Trophoblast cell (in vitro differentiated cells and primary cell): Measurements from ENCODE around the gene FRAS1.
"Not testable (repeated sequence)": the region's sequence is repeated elsewhere in the genome, so short reads cannot be mapped to it uniquely, and the experiment has no call there.

Experiments
- DNase-seq, 2 donors: peaks; one replicate each; pipeline ENCODE4 v3.0.0-alpha.2; 2016
- H2AFZ ChIP-seq: 2 replicates; pipeline ENCODE4 v1.6.1; 2013; ENCODE audit warnings: low read length, moderate library complexity, mild to moderate bottlenecking; ENCODE audit not compliant: insufficient read depth, poor library complexity
- H2AK5ac ChIP-seq: 2 replicates; pipeline ENCODE4 v1.6.1; 2013; ENCODE audit warnings: mild to moderate bottlenecking, low read length
- H2BK120ac ChIP-seq: 2 replicates; pipeline ENCODE4 v1.6.1; 2013; ENCODE audit warnings: low read length, mild to moderate bottlenecking, moderate library complexity; ENCODE audit not compliant: insufficient read depth, poor library complexity
- H2BK12ac ChIP-seq: 2 replicates; pipeline ENCODE4 v1.6.1; 2013; ENCODE audit warnings: mild to moderate bottlenecking, low read length, moderate library complexity
- H2BK5ac ChIP-seq: 2 replicates; pipeline ENCODE4 v1.6.1; 2013; ENCODE audit warnings: low read length, low read depth, moderate library complexity, mild to moderate bottlenecking; ENCODE audit not compliant: poor library complexity
- H3K14ac ChIP-seq: 2 replicates; pipeline ENCODE4 v1.6.1; 2013; ENCODE audit warnings: mild to moderate bottlenecking, low read length
- H3K18ac ChIP-seq: 2 replicates; pipeline ENCODE4 v1.6.1; 2013; ENCODE audit warnings: mild to moderate bottlenecking, low read length
- H3K23ac ChIP-seq: 2 replicates; pipeline ENCODE4 v1.6.1; 2013; ENCODE audit warnings: low read length
- H3K27ac ChIP-seq: 2 replicates; pipeline ENCODE4 v1.5.1; 2013; ENCODE audit warnings: low read depth, mild to moderate bottlenecking, inconsistent platforms, low read length, moderate library complexity
- H3K27me3 ChIP-seq: 2 replicates; pipeline ENCODE4 v1.6.1; 2013; ENCODE audit warnings: inconsistent platforms, mild to moderate bottlenecking, low read length, moderate library complexity; ENCODE audit not compliant: insufficient read depth
- H3K36me3 ChIP-seq, 2 experiments: 1 replicate in 1 of 2; 2 replicates in 1 of 2; pipeline ENCODE4 v1.6.1; 2013; ENCODE audit warnings: low read length in 2 of 2, mild to moderate bottlenecking in 2 of 2, moderate library complexity in 1 of 2; ENCODE audit not compliant: insufficient read depth in 2 of 2, control insufficient read depth in 1 of 2
- H3K4ac ChIP-seq: 2 replicates; pipeline ENCODE4 v1.6.1; 2013; ENCODE audit warnings: low read depth, mild to moderate bottlenecking, low read length, moderate library complexity
- H3K4me1 ChIP-seq, 2 experiments: 1 replicate in 1 of 2; 2 replicates in 1 of 2; pipeline ENCODE4 v1.6.1; 2013; ENCODE audit warnings: low read length in 2 of 2, mild to moderate bottlenecking in 2 of 2, moderate library complexity in 1 of 2; ENCODE audit not compliant: insufficient read depth in 2 of 2, control insufficient read depth in 1 of 2
- H3K4me2 ChIP-seq: 2 replicates; pipeline ENCODE4 v1.6.1; 2013; ENCODE audit warnings: inconsistent platforms, mild to moderate bottlenecking, low read length, moderate library complexity
- H3K4me3 ChIP-seq: 2 replicates; pipeline ENCODE4 v1.5.1; 2013; ENCODE audit warnings: mild to moderate bottlenecking, low read depth, low read length, inconsistent platforms
- H3K79me1 ChIP-seq: one replicate; pipeline ENCODE4 v1.6.1; 2013; ENCODE audit warnings: low read length
- H3K79me2 ChIP-seq: 2 replicates; pipeline ENCODE4 v1.6.1; 2013; ENCODE audit warnings: low read length, mild to moderate bottlenecking; ENCODE audit not compliant: control insufficient read depth, insufficient read depth, poor library complexity
- H3K9ac ChIP-seq: 2 replicates; pipeline ENCODE4 v1.6.1; 2013; ENCODE audit warnings: mild to moderate bottlenecking, low read length
- H3K9me3 ChIP-seq: 2 replicates; pipeline ENCODE4 v1.6.1; 2013; ENCODE audit warnings: low read depth, mild to moderate bottlenecking, control low read depth, inconsistent platforms, low read length; ENCODE audit not compliant: insufficient read depth
- H4K12ac ChIP-seq: 2 replicates; pipeline ENCODE4 v1.6.1; 2013; ENCODE audit warnings: low read depth, mild to moderate bottlenecking, low read length, moderate library complexity
- H4K8ac ChIP-seq: 2 replicates; pipeline ENCODE4 v1.6.1; 2013; ENCODE audit warnings: low read depth, mild to moderate bottlenecking, low read length, moderate library complexity
- H4K91ac ChIP-seq: one replicate; pipeline ENCODE4 v1.6.1; 2013; ENCODE audit warnings: low read depth, mild to moderate bottlenecking, low read length, moderate library complexity
- WGBS: extraction: QIAGEN DNeasy Blood & Tissue Kit; methylation state at CpG from one replicate; pipeline ENCODE4 v1.1.7; 2013; ENCODE audit warnings: missing lambda C conversion rate; ENCODE audit not compliant: insufficient read length, insufficient coverage; ENCODE audit errors: extremely low coverage; 5-methylcytosine and 5-hydroxymethylcytosine counted together

The FRAS1 gene

DNA sequence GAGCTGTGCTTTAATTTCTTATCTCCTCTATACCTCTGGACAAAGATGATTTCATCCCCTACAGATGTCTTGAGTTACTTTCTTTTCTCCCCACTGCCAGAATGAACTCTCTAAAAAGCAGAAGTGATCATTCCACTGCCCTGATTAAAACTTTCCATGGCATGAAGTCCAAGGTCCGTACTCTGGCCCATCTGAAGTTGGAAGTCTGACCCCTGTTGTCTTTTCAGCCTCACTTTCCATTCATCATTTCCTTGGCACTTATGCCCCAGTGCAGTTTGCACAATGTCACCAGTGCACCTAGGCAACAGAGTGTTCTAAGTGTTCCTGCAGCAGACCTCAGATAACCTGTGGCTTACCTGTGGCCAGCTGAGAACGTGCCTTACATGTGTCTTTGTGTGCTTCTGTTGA lies 242.4 kb downstream of the FRAS1 start:
- Histone ChIP-seq H3K14ac (no peak overlapping the region), H3K9ac (no peak overlapping the region), H2AK5ac (no peak overlapping the region), H3K36me3 (peaks cover 10 to 14% of the 10 kb centered on the region in 2 experiments), H2BK5ac (no peak overlapping the region), H2BK120ac (no peak overlapping the region), H3K4ac (no peak overlapping the region), H2BK12ac (no peak overlapping the region), H4K91ac (no peak overlapping the region), H2AFZ (no peak overlapping the region), H3K27ac (no peak overlapping the region), H3K9me3 (peaks cover 2% of the 10 kb centered on the region), H4K8ac (no peak overlapping the region), H3K4me1 (peaks cover 0 to 6% of the 10 kb centered on the region in 2 experiments), H3K79me1 (no peaks in the 10 kb centered on the region), H4K12ac (no peak overlapping the region), H3K23ac (no peak overlapping the region), H3K4me2 (no peak overlapping the region), H3K4me3 (no peak overlapping the region), H3K18ac (no peak overlapping the region), H3K27me3 (no peaks in the 10 kb centered on the region), H3K79me2 (no peaks in the 10 kb centered on the region)
- DNase-seq: no peak
- WGBS: no CpG with 5 or more reads among the region's 2 CpGs

DNA sequence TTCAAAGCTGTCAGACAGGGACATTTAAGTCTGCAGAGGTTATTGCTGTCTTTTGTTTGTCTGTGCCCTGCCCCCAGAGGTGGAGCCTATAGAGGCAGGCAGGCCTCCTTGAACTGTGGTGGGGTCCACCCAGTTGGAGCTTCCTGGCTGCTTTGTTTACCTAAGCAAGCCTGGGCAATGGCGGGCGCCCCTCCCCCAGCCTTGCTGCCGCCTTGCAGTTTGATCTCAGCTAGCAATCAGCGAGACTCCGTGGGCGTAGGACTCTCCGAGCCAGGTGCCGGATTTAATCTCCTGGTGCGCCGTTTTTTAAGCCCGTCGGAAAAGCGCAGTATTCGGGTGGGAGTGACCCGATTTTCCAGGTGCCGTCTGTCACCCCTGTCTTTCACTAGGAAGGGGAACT lies 250.1 kb downstream of the FRAS1 start:
- DNase-seq: not testable (repeated sequence)

DNA sequence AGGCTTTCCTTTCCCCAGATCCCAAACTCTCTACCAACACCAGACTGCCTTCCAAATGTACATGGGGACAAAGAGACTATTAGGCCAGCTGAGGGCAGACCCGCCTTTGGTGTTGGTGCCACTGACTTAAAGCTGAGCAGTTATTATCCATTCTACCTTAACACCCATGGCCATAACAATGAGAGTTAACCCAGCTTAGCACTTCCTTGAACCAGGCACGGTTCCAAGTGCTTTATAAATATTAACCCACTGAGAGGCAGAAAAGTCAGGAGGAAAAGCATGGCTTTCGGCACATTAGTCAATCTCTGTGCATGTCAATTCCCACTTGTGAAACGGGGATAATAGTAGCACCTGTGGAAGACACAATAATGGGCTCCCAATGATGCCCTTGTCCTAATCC lies 251.4 kb downstream of the FRAS1 start:
- no peak overlapping the region for H2BK12ac ChIP-seq
- H4K8ac ChIP-seq: no peak overlapping the region
- no peaks in the 10 kb centered on the region for H3K27me3 ChIP-seq
- DNase-seq: no peak
- H4K91ac ChIP-seq: no peak overlapping the region
- no peak overlapping the region for H3K4me3 ChIP-seq
- no peak overlapping the region for H3K14ac ChIP-seq
- H2AK5ac ChIP-seq: no peak overlapping the region
- H4K12ac ChIP-seq: no peak overlapping the region
- WGBS: no CpG with 5 or more reads among the region's 4 CpGs
- H3K18ac ChIP-seq: no peak overlapping the region
- no peak overlapping the region for H3K9ac ChIP-seq
- no peak overlapping the region for H3K4ac ChIP-seq
- no peak overlapping the region for H3K27ac ChIP-seq
- no peaks in the 10 kb centered on the region for H3K4me1 ChIP-seq
- no peak overlapping the region for H2BK120ac ChIP-seq
- H3K79me2 ChIP-seq: no peaks in the 10 kb centered on the region
- H3K79me1 ChIP-seq: no peaks in the 10 kb centered on the region
- no peak overlapping the region for H2BK5ac ChIP-seq
- no peak overlapping the region for H3K4me2 ChIP-seq
- no peak overlapping the region for H2AFZ ChIP-seq
- peaks cover 7 to 26% of the 10 kb centered on the region in 2 experiments for H3K36me3 ChIP-seq
- H3K23ac ChIP-seq: no peak overlapping the region
- no peaks in the 10 kb centered on the region for H3K9me3 ChIP-seq

More for the DNA sequence above, 250.1 kb downstream of the FRAS1 start:
- not testable (repeated sequence) for H3K4ac ChIP-seq, H3K4me3 ChIP-seq, H2AK5ac ChIP-seq, H3K4me1 ChIP-seq, H3K4me2 ChIP-seq, H3K9me3 ChIP-seq, H3K9ac ChIP-seq, H3K14ac ChIP-seq, H2BK5ac ChIP-seq, H4K12ac ChIP-seq, H2BK12ac ChIP-seq, H3K23ac ChIP-seq, H4K8ac ChIP-seq, H3K79me2 ChIP-seq, H3K27ac ChIP-seq, H4K91ac ChIP-seq, H3K79me1 ChIP-seq, H2AFZ ChIP-seq, H3K27me3 ChIP-seq, H2BK120ac ChIP-seq, H3K18ac ChIP-seq
- WGBS: no CpG with 5 or more reads among the region's 16 CpGs
- H3K36me3 ChIP-seq: peaks cover 7 to 26% of the 10 kb centered on the region in 2 experiments

DNA sequence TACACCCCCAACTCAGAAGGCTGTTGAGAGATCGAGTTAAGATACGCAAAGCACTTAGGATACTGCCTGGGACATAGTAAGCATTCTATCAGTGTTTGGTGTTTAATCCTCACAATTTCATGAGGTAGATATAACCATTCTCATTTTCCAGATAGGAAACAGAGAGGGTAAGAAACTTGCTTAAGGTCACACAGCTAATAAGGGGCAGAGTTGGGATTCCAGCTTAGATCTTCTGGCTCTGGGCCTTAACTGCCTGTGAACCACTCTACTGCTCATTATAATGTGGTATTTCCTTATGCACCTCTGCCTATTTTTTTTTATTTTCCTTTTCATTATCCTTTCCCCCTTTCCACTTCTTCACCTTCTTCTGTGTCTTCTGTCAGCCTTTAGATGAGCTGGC lies 252.2 kb downstream of the FRAS1 start:
- no peak overlapping the region for H3K9ac ChIP-seq
- no peak overlapping the region for H3K14ac ChIP-seq
- no peak overlapping the region for H3K23ac ChIP-seq
- H2AK5ac ChIP-seq: no peak overlapping the region
- H2BK12ac ChIP-seq: no peak overlapping the region
- H3K27ac ChIP-seq: no peak overlapping the region
- no peaks in the 10 kb centered on the region for H3K4me1 ChIP-seq
- no peak overlapping the region for H3K4ac ChIP-seq
- WGBS: no CpG with 5 or more reads among the region's 2 CpGs
- H3K18ac ChIP-seq: no peak overlapping the region
- H2BK120ac ChIP-seq: no peak overlapping the region
- no peak overlapping the region for H4K91ac ChIP-seq
- H3K4me3 ChIP-seq: no peak overlapping the region
- no peak overlapping the region for H2BK5ac ChIP-seq
- no peak overlapping the region for H4K12ac ChIP-seq
- no peak overlapping the region for H3K4me2 ChIP-seq
- no peak overlapping the region for H4K8ac ChIP-seq
- H3K79me1 ChIP-seq: no peaks in the 10 kb centered on the region
- no peak for DNase-seq
- no peaks in the 10 kb centered on the region for H3K9me3 ChIP-seq
- H3K36me3 ChIP-seq: peaks cover 9 to 29% of the 10 kb centered on the region in 2 experiments
- no peaks in the 10 kb centered on the region for H3K27me3 ChIP-seq
- no peak overlapping the region for H2AFZ ChIP-seq
- H3K79me2 ChIP-seq: no peaks in the 10 kb centered on the region
